DMS 273 treated with DMSO at 0.1 percent for 48 hours (cell line): ENCODE results near the gene CAP2.
"Not testable (repeated sequence)": the region's sequence is repeated elsewhere in the genome, so short reads cannot be mapped to it uniquely, and the experiment has no call there.

Experiments
- DNase-seq: peaks from one replicate; lab custom pipeline; 2025; lab: John Stamatoyannopoulos, UW

The CAP2 gene

GRCh38 chr6:17503051-17503450 is 109.7 kb downstream of the CAP2 start:
- DNase-seq, result no peak

GRCh38 chr6:17504005-17504404 is 110.6 kb downstream of the CAP2 start:
- no peak for DNase-seq

GRCh38 chr6:17505062-17505476 is 111.7 kb downstream of the CAP2 start:
- no peak for DNase-seq

- no peak for DNase-seq
Measured at GRCh38 chr6:17505767-17506280, 112.4 kb downstream of the CAP2 start.

GRCh38 chr6:17506531-17506930 is 113.1 kb downstream of the CAP2 start:
- DNase-seq, result no peak

GRCh38 chr6:17506962-17507361 is 113.6 kb downstream of the CAP2 start:
- no peak for DNase-seq

- no peak for DNase-seq
Measured at GRCh38 chr6:17511084-17511483, 117.7 kb downstream of the CAP2 start.

GRCh38 chr6:17511580-17511979 is 118.2 kb downstream of the CAP2 start:
- no peak for DNase-seq

- DNase-seq, result no peak
Measured at GRCh38 chr6:17519120-17519519, 125.7 kb downstream of the CAP2 start.

- no peak for DNase-seq
Measured at GRCh38 chr6:17525637-17526036, 132.2 kb downstream of the CAP2 start.

- no peak for DNase-seq
Measured at GRCh38 chr6:17527076-17527475, 133.7 kb downstream of the CAP2 start.

- DNase-seq, result no peak
Measured at GRCh38 chr6:17530321-17530835, 137.0 kb downstream of the CAP2 start.

GRCh38 chr6:17536586-17536985 is 143.2 kb downstream of the CAP2 start:
- no peak for DNase-seq

GRCh38 chr6:17542243-17542642 is 148.8 kb downstream of the CAP2 start:
- DNase-seq, result no peak

- not testable (repeated sequence) for DNase-seq
Measured at GRCh38 chr6:17545681-17546080, 152.3 kb downstream of the CAP2 start.

- DNase-seq, result no peak
Measured at GRCh38 chr6:17551383-17551958, 158.1 kb downstream of the CAP2 start.

GRCh38 chr6:17552861-17553260 is 159.5 kb downstream of the CAP2 start:
- no peak for DNase-seq

- no peak for DNase-seq
Measured at GRCh38 chr6:17556014-17556413, 162.6 kb downstream of the CAP2 start.

- no peak for DNase-seq
Measured at GRCh38 chr6:17562636-17563035, 169.2 kb downstream of the CAP2 start.

GRCh38 chr6:17565399-17565798 is 172.0 kb downstream of the CAP2 start:
- no peak for DNase-seq

- DNase-seq, result no peak
Measured at GRCh38 chr6:17574866-17575560, 181.6 kb downstream of the CAP2 start.

GRCh38 chr6:17577059-17577458 is 183.7 kb downstream of the CAP2 start:
- DNase-seq, result no peak

- no peak for DNase-seq
Measured at GRCh38 chr6:17580518-17581048, 187.2 kb downstream of the CAP2 start.
